ENCODE data around the gene MRPL50.

Gene MRPL50

GRCh38 chr9:101442318-101442717, 43.9 kb upstream of the MRPL50 start:
- no peak for TF ChIP-seq CTCF (IDR thresholded peaks at IDR 0.05; ENCODE audit: low read depth, low read length)
- Histone ChIP-seq H3K4me3 (ENCODE audit: low read depth, low read length) (no peak overlapping the region), H3K27ac (no peak overlapping the region), H3K9me3 (ENCODE audit: severe bottlenecking) (no peaks in the 10 kb centered on the region), H3K27me3 (ENCODE audit: insufficient read depth, low read depth, severe bottlenecking) (no peaks in the 10 kb centered on the region), H3K36me3 (no peaks in the 10 kb centered on the region)
- DNase-seq = no peak

- Histone ChIP-seq H3K9me3 (ENCODE audit: severe bottlenecking) (no peaks in the 10 kb centered on the region), H3K27me3 (ENCODE audit: insufficient read depth, low read depth, severe bottlenecking) (no peaks in the 10 kb centered on the region), H3K36me3 (no peaks in the 10 kb centered on the region), H3K27ac (no peak overlapping the region), H3K4me3 (ENCODE audit: low read depth, low read length) (no peak overlapping the region)
- no peak for TF ChIP-seq CTCF (IDR thresholded peaks at IDR 0.05; ENCODE audit: low read depth, low read length)
- no peak for DNase-seq
Observed at GRCh38 chr9:101440714-101441230, 42.4 kb upstream of the MRPL50 start.

- Histone ChIP-seq H3K27ac (no peak overlapping the region), H3K4me3 (ENCODE audit: low read depth, low read length) (no peak overlapping the region), H3K9me3 (ENCODE audit: severe bottlenecking) (no peaks in the 10 kb centered on the region), H3K36me3 (no peaks in the 10 kb centered on the region), H3K27me3 (ENCODE audit: insufficient read depth, low read depth, severe bottlenecking) (no peaks in the 10 kb centered on the region)
- TF ChIP-seq CTCF (IDR thresholded peaks at IDR 0.05; ENCODE audit: low read depth, low read length) = no peak
- no peak for DNase-seq
Observed at GRCh38 chr9:101438523-101438922, 40.1 kb upstream of the MRPL50 start.

GRCh38 chr9:101437806-101438232, 39.4 kb upstream of the MRPL50 start:
- DNase-seq = no peak
- no peak for TF ChIP-seq CTCF (IDR thresholded peaks at IDR 0.05; ENCODE audit: low read depth, low read length)

GRCh38 chr9:101435601-101436079, 37.2 kb upstream of the MRPL50 start, which contains the start of gene ALDOB:
Gene ALDOB, minus strand, starts transcription at chr9:101435774. Its CDS starts 4,887 bp downstream, at chr9:101430887.
- Histone ChIP-seq H3K27ac (no peak within 1 kb of the TSS), H3K36me3 (no peaks in the 10 kb centered on the region), H3K9me3 (ENCODE audit: severe bottlenecking) (no peaks in the 10 kb centered on the region), H3K4me3 (ENCODE audit: low read depth, low read length) (no peak within 1 kb of the TSS), H3K27me3 (ENCODE audit: insufficient read depth, low read depth, severe bottlenecking) (no peaks in the 10 kb centered on the region)
- no peak for DNase-seq
- TF ChIP-seq CTCF (IDR thresholded peaks at IDR 0.05; ENCODE audit: low read depth, low read length) = no peak

More at GRCh38 chr9:101437806-101438232, 39.4 kb upstream of the MRPL50 start:
- Histone ChIP-seq H3K36me3 (no peaks in the 10 kb centered on the region), H3K4me3 (ENCODE audit: low read depth, low read length) (no peak overlapping the region), H3K9me3 (ENCODE audit: severe bottlenecking) (no peaks in the 10 kb centered on the region), H3K27ac (no peak overlapping the region), H3K27me3 (ENCODE audit: insufficient read depth, low read depth, severe bottlenecking) (no peaks in the 10 kb centered on the region)

GRCh38 chr9:101434998-101435397, 36.6 kb upstream of the MRPL50 start:
- no peaks in the 10 kb centered on the region for H3K9me3 ChIP-seq (ENCODE audit: severe bottlenecking)
- no peak for DNase-seq
- no peak for TF ChIP-seq CTCF (IDR thresholded peaks at IDR 0.05; ENCODE audit: low read depth, low read length)
- H3K36me3 ChIP-seq = no peaks in the 10 kb centered on the region
- H3K27ac ChIP-seq = no peak overlapping the region
- no peaks in the 10 kb centered on the region for H3K27me3 ChIP-seq (ENCODE audit: insufficient read depth, low read depth, severe bottlenecking)
- H3K4me3 ChIP-seq (ENCODE audit: low read depth, low read length) = no peak overlapping the region

Data from WERI-Rb-1 (cell line).